Left cardiac atrium (tissue), 4 donors: Measurements from ENCODE around the gene GOLGA8O. TPM values are rescaled to one million over a fixed set of nuclear protein-coding genes. Genes with fewer than 3 reads are reported as not detected.
"Not testable (repeated sequence)": the region's sequence is repeated elsewhere in the genome, so short reads cannot be mapped to it uniquely, and the experiment has no call there.

Experiments
- ATAC-seq, 2 donors: fragments of 200-7000 bp; cut with Tn5 transposase; one replicate each; pipeline ENCODE4 v1.9.1; 2020; ENCODE audit warnings: mild to moderate bottlenecking in 2 of 2, moderate library complexity in 2 of 2
- DNase-seq: peaks from one replicate; pipeline ENCODE4 v3.0.0-alpha.2; 2020
- intact Hi-C, 2 donors: fragments of 100-400 bp; cut with DNase I; formaldehyde crosslinking; loops; one replicate each; pipeline versions ENCODE4 v1.14.1 to v1.15.1; 2022 to 2023
- long read RNA-seq: library from polyadenylated mRNA; unstranded; transcript quantifications from one replicate; pipeline ENCODE4 v2.0.0, GENCODE V29; 2021
- total RNA-seq, 2 donors: library from RNA; stranded (reverse); fragmentation: NEBNext Ultra II Directional; extraction: Animal tissue kit (Norgen Biotek cat#: 25700); gene quantifications; one replicate each; pipeline ENCODE4 v1.2.1, GENCODE V29; 2021
- donor health status: DM: no; HTN: yes; CAD: no.
- donor health status: DM: no; HTN: yes; CAD: no; lungs with severe emphysema.
- donor health status: DM: yes; HTN: yes; CAD: no.
- donor health status: Dilated cardiomyopathy.

The GOLGA8O gene
- total RNA-seq: 1 to 10 TPM; 1.6 to 1.7 TPM
- long read RNA-seq: 0 reads

- DNase-seq, intact Hi-C loops, ATAC-seq: not testable (repeated sequence)
These were observed at the start of gene GOLGA8O for GRCh38 chr15:32455534-32455933. Gene GOLGA8O (minus strand): TSS chr15:32455634. CDS start chr15:32455536, 98 bp downstream.

- DNase-seq, intact Hi-C loops: not testable (repeated sequence)
- peak; percentile 73 to 77 for ATAC-seq
These were observed 48.8 kb upstream of the GOLGA8O start for GRCh38 chr15:32504152-32504811.

GRCh38 chr15:32502946-32503345, 47.5 kb upstream of the GOLGA8O start:
- DNase-seq, intact Hi-C loops: not testable (repeated sequence)
- ATAC-seq: peak; percentile 41 to 64

- DNase-seq, intact Hi-C loops, ATAC-seq: not testable (repeated sequence)
These were observed 37.3 kb upstream of the GOLGA8O start for GRCh38 chr15:32492768-32493167.

GRCh38 chr15:32486474-32486873, 31.0 kb upstream of the GOLGA8O start:
- intact Hi-C loops, ATAC-seq, DNase-seq: not testable (repeated sequence)

GRCh38 chr15:32483377-32483776, 27.9 kb upstream of the GOLGA8O start:
- ATAC-seq, DNase-seq, intact Hi-C loops: not testable (repeated sequence)

- intact Hi-C loops, ATAC-seq, DNase-seq: not testable (repeated sequence)
These were observed 26.2 kb upstream of the GOLGA8O start for GRCh38 chr15:32481683-32482082.

- DNase-seq, intact Hi-C loops, ATAC-seq: not testable (repeated sequence)
These were observed 12.6 kb upstream of the GOLGA8O start for GRCh38 chr15:32468076-32468475.

- DNase-seq, intact Hi-C loops, ATAC-seq: not testable (repeated sequence)
These were observed 14.9 kb downstream of the GOLGA8O start for GRCh38 chr15:32440445-32440977.

- DNase-seq, intact Hi-C loops: not testable (repeated sequence)
- ATAC-seq: peak; percentile 80 to 90
These were observed 21.1 kb downstream of the GOLGA8O start for GRCh38 chr15:32434102-32434963.

GRCh38 chr15:32427635-32428034, 27.8 kb downstream of the GOLGA8O start:
- ATAC-seq: peak in 1 of 2 donors; percentile 51
- DNase-seq, intact Hi-C loops: not testable (repeated sequence)

- DNase-seq: peak; percentile 11
- ATAC-seq: not testable (repeated sequence)
These were observed 28.9 kb downstream of the GOLGA8O start for GRCh38 chr15:32426511-32426910.

GRCh38 chr15:32407903-32408302, 47.5 kb downstream of the GOLGA8O start:
- intact Hi-C loops, ATAC-seq, DNase-seq: not testable (repeated sequence)

More at GRCh38 chr15:32426511-32426910, 28.9 kb downstream of the GOLGA8O start:
- intact Hi-C loops: not testable (repeated sequence)

- ATAC-seq, intact Hi-C loops, DNase-seq: not testable (repeated sequence)
These were observed 52.2 kb downstream of the GOLGA8O start, which contains the start of gene GOLGA8K for GRCh38 chr15:32403192-32403591. Gene GOLGA8K (minus strand): TSS chr15:32403292. CDS start chr15:32403194, 98 bp downstream.

GRCh38 chr15:32396522-32396921, 58.9 kb downstream of the GOLGA8O start:
- intact Hi-C loops, ATAC-seq: not testable (repeated sequence)
- DNase-seq: peak; percentile 3
